IMR-90 (cell line): ENCODE results near the gene PRKCSH. TPM values are rescaled to one million over a fixed set of nuclear protein-coding genes. Genes with fewer than 3 reads are reported as not detected.
"Not testable (repeated sequence)": the region's sequence is repeated elsewhere in the genome, so short reads cannot be mapped to it uniquely, and the experiment has no call there.

ENCODE experiments used
- ATAC-seq: fragments of 200-7000 bp; cut with Tn5 transposase; 2 replicates; pipeline ENCODE4 v1.9.1; 2020; ENCODE audit warnings: low read depth, mild to moderate bottlenecking, moderate library complexity
- BruUV-seq: library from RNA; stranded (reverse); fragments of 400-500 nt; replicated peaks from 2 replicates; lab custom pipeline; 2021; lab: Mats Ljungman, UMichigan
- CTCF ChIA-PET: fragments of 300-600 bp; formaldehyde crosslinking; extraction: SDS; loops from one replicate; lab custom pipeline; 2021; ENCODE audit warnings: antibody characterized with exemption; lab: Yijun Ruan, JAX
- POLR2A ChIA-PET: fragments of 300-600 bp; sonication (Branson Sonifier 250); formaldehyde crosslinking; loops from one replicate; lab custom pipeline; 2022; ENCODE audit warnings: antibody characterized with exemption; ENCODE audit not compliant: unreplicated experiment; lab: Charles Lee
- DNase-seq: peaks from one replicate; pipeline ENCODE4 v3.0.0; 2013
- H2AFZ ChIP-seq: replicated peaks from 2 replicates; pipeline ENCODE3; 2013; ENCODE audit warnings: low read length, mild to moderate bottlenecking; ENCODE audit not compliant: poor library complexity
- H2AK5ac ChIP-seq: 2 replicates; pipeline ENCODE4 v1.6.1; 2013; ENCODE audit warnings: low read depth, low read length, inconsistent platforms
- H2AK9ac ChIP-seq: replicated peaks from 2 replicates; pipeline ENCODE3; 2013; ENCODE audit warnings: mild to moderate bottlenecking, low read depth, low read length, moderate library complexity; ENCODE audit not compliant: poor library complexity
- H2BK120ac ChIP-seq: 2 replicates; pipeline ENCODE4 v1.6.1; 2013; ENCODE audit warnings: low read depth, low read length, inconsistent platforms
- H2BK15ac ChIP-seq: 3 replicates; pipeline ENCODE4 v1.6.1; 2013; ENCODE audit warnings: low read depth, low read length, inconsistent platforms
- H2BK20ac ChIP-seq: 2 replicates; pipeline ENCODE4 v1.6.1; 2013; ENCODE audit warnings: low read depth, mild to moderate bottlenecking, inconsistent platforms, low read length, moderate library complexity
- H2BK5ac ChIP-seq: 2 replicates; pipeline ENCODE4 v1.6.1; 2013; ENCODE audit warnings: mild to moderate bottlenecking, low read depth, low read length, inconsistent platforms; ENCODE audit not compliant: poor library complexity, severe bottlenecking
- H3K14ac ChIP-seq: replicated peaks from 2 replicates; pipeline ENCODE4 v1.6.1; 2013; ENCODE audit warnings: low read depth, low read length, inconsistent platforms
- H3K18ac ChIP-seq: 2 replicates; pipeline ENCODE4 v1.6.1; 2013; ENCODE audit warnings: low read depth, low read length, control low read depth
- H3K23ac ChIP-seq: 2 replicates; pipeline ENCODE4 v1.6.1; 2013; ENCODE audit warnings: low read depth, low read length, inconsistent platforms
- H3K27ac ChIP-seq: 2 replicates; pipeline ENCODE4 v1.5.1; 2013; ENCODE audit warnings: mild to moderate bottlenecking, control low read depth, low read length; ENCODE audit not compliant: insufficient read depth
- H3K27me3 ChIP-seq: 2 replicates; pipeline ENCODE4 v1.6.1; 2013; ENCODE audit warnings: low read length; ENCODE audit not compliant: control insufficient read depth, insufficient read depth
- H3K36me3 ChIP-seq: 2 replicates; pipeline ENCODE4 v1.6.1; 2013; ENCODE audit warnings: low read length, mixed read lengths; ENCODE audit not compliant: control insufficient read depth, insufficient read depth
- H3K4ac ChIP-seq: 2 replicates; pipeline ENCODE4 v1.6.1; 2013; ENCODE audit warnings: low read depth, low read length, inconsistent platforms
- H3K4me1 ChIP-seq: 2 replicates; pipeline ENCODE4 v1.6.1; 2013; ENCODE audit warnings: low read length, mixed read lengths; ENCODE audit not compliant: control insufficient read depth, insufficient read depth
- H3K4me2 ChIP-seq: 2 replicates; pipeline ENCODE4 v1.6.1; 2013; ENCODE audit warnings: low read depth, mild to moderate bottlenecking, control low read depth, low read length, moderate library complexity
- H3K4me3 ChIP-seq: 2 replicates; pipeline ENCODE4 v1.5.1; 2013; ENCODE audit warnings: low read depth, mild to moderate bottlenecking, control low read depth, low read length, moderate library complexity; ENCODE audit not compliant: insufficient read depth
- H3K56ac ChIP-seq: 2 replicates; pipeline ENCODE4 v1.6.1; 2013; ENCODE audit warnings: low read length, inconsistent platforms; ENCODE audit not compliant: insufficient read depth; ENCODE audit errors: extremely low read depth
- H3K79me1 ChIP-seq, 2 experiments: 2 replicates each; pipeline ENCODE4 v1.6.1; 2013; ENCODE audit warnings: low read length in 2 of 2, inconsistent platforms in 1 of 2, low read depth in 1 of 2
- H3K9ac ChIP-seq: 2 replicates; pipeline ENCODE4 v1.6.1; 2013; ENCODE audit warnings: low read depth, low read length, control low read depth
- H3K9me1 ChIP-seq: 2 replicates; pipeline ENCODE4 v1.6.1; 2013; ENCODE audit warnings: low read length, inconsistent platforms; ENCODE audit not compliant: insufficient read depth
- H3K9me3 ChIP-seq: 2 replicates; pipeline ENCODE4 v1.6.1; 2013; ENCODE audit warnings: low read length; ENCODE audit not compliant: control insufficient read depth, insufficient read depth
- H4K20me1 ChIP-seq: 2 replicates; pipeline ENCODE4 v1.6.1; 2013; ENCODE audit warnings: low read length, inconsistent platforms; ENCODE audit not compliant: insufficient read depth
- H4K5ac ChIP-seq: 2 replicates; pipeline ENCODE4 v1.6.1; 2013; ENCODE audit warnings: mild to moderate bottlenecking, low read depth, low read length, control low read depth
- H4K8ac ChIP-seq, 2 experiments: 2 replicates each; pipeline ENCODE4 v1.6.1; 2013; ENCODE audit warnings: low read depth in 2 of 2, low read length in 2 of 2, control low read depth in 1 of 2, inconsistent platforms in 1 of 2
- H4K91ac ChIP-seq: 2 replicates; pipeline ENCODE4 v1.6.1; 2013; ENCODE audit warnings: low read depth, low read length, inconsistent platforms; ENCODE audit not compliant: insufficient read depth
- WGBS, 2 experiments: methylation state at CpG; one replicate each; pipeline versions ENCODE4 v1.1.5 to v1.1.7; 2013; ENCODE audit warnings: missing lambda C conversion rate in 2 of 2; ENCODE audit not compliant: insufficient read length in 1 of 2; ENCODE audit errors: extremely low coverage in 2 of 2; 5-methylcytosine and 5-hydroxymethylcytosine counted together
- dilution Hi-C: fragments of 300-500 bp; cut with HindIII; formaldehyde crosslinking; loops from one replicate; pipeline ENCODE4 v1.14.3; 2018; ENCODE audit warnings: low sequenced_read_pairs; ENCODE audit not compliant: unreplicated experiment
- in situ Hi-C: fragments of 300-500 bp; cut with MboI; formaldehyde crosslinking; loops from 3 replicates; pipeline ENCODE4 v1.14.3; 2019; ENCODE audit warnings: low sequenced_read_pairs, inconsistent platforms, mixed read lengths
- intact Hi-C: fragments of 100-400 bp; cut with micrococcal nuclease; formaldehyde crosslinking; loops from 2 replicates; pipeline ENCODE4 v1.10.0; 2022
- polyA plus RNA-seq, 3 experiments: library from polyadenylated mRNA; depleted of rRNA; stranded (reverse); fragments of >200 nt; gene quantifications; 2 replicates each; pipeline ENCODE4 v1.2.3, GENCODE V29; 2012; ENCODE audit warnings: low replicate concordance in 1 of 3
- total RNA-seq: library from RNA; depleted of rRNA; stranded (reverse); fragments of >200 nt; gene quantifications from 2 replicates; pipeline ENCODE4 v1.2.3, GENCODE V29; 2012

Gene PRKCSH
- total and polyA plus RNA-seq, 2 of the 4 experiments (the other 2 are of a cell fraction), result 36.0 to 252 TPM

DNA sequence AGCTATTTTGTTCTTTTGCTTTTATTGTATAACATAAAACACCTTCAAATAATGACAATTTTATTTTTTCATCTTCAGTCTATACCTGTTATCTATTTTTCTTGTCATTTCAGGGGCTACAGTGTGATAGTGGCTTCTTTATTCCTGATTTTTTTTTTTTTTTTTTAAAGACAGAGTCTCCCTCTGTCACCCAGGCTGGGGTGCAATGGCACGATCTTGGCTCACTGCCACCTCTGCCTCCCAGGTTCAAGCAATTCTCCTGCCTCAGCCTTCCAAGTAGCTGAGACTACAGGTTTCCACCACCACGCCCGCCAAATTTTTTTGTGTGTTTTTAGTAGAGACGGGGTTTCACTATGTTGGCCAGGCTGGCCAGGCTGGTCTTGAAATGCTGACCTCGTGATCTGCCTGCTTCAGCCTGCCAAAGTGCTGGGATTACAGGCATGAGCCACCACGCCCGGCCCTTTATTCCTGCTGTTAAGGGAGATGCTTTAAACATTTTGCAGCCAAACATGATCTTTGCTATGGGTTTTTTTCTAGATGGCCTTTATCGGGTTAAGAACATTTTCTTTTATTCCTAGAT is 32.9 kb downstream of the PRKCSH start:
- H3K9ac ChIP-seq, H4K5ac ChIP-seq, H3K56ac ChIP-seq, H2BK120ac ChIP-seq, H3K18ac ChIP-seq, H3K79me1 ChIP-seq, dilution Hi-C loops, DNase-seq, H2BK15ac ChIP-seq, H2BK20ac ChIP-seq, ATAC-seq, H3K27me3 ChIP-seq, H3K14ac ChIP-seq, H2AK9ac ChIP-seq, H4K8ac ChIP-seq, H3K23ac ChIP-seq, H4K91ac ChIP-seq, H4K20me1 ChIP-seq, H3K4me2 ChIP-seq, H2AK5ac ChIP-seq, BruUV-seq, H3K27ac ChIP-seq, intact Hi-C loops, in situ Hi-C loops, H3K4ac ChIP-seq, H3K4me1 ChIP-seq, H3K36me3 ChIP-seq, H3K9me1 ChIP-seq, POLR2A ChIA-PET, H3K4me3 ChIP-seq, H3K9me3 ChIP-seq, H2BK5ac ChIP-seq, H2AFZ ChIP-seq: not testable (repeated sequence)
- no CpG with 5 or more reads among the region's 8 CpGs for WGBS, 2 experiments
- CTCF ChIA-PET, result interaction anchor here (0.7 kb wide), 1 partner anchor 14 kb away, joined by 5 read pairs; no protein-coding TSS in a partner anchor
